SK-N-SH (cell line): ENCODE data around the gene TMEM106A. TPM values are rescaled to one million over a fixed set of nuclear protein-coding genes. Genes with fewer than 3 reads are reported as not detected.

Source experiments
- CTCF ChIA-PET: fragments of 300-600, 350-600 bp; formaldehyde crosslinking; extraction: SDS; loops from one replicate; lab custom pipeline; 2021; lab: Yijun Ruan, JAX
- POLR2A ChIA-PET: fragments of 350-600 bp; sonication (Branson Sonifier 250); formaldehyde crosslinking; extraction: SDS; loops from one replicate; lab custom pipeline; 2020; ENCODE audit warnings: antibody characterized with exemption, inconsistent platforms; lab: Yijun Ruan, JAX
- DNase-seq: peaks from one replicate; pipeline ENCODE4 v3.0.0; 2012
- H2AFZ ChIP-seq: fragments of 200-600 bp; sonication (generic); 2 replicates; pipeline ENCODE4 v1.8.1; 2016; ENCODE audit warnings: antibody characterized with exemption, mild to moderate bottlenecking, low read depth
- H3F3A ChIP-seq: fragments of 200-600 bp; sonication (generic); replicated peaks from 2 replicates; pipeline ENCODE3; 2016; ENCODE audit warnings: antibody characterized with exemption, mild to moderate bottlenecking; ENCODE audit not compliant: insufficient read depth
- H3K27ac ChIP-seq, 2 experiments: fragments of 200-500 bp in 1 of 2; fragments of 200-600 bp in 1 of 2; sonication (Bioruptor generic) in 1 of 2; sonication (generic), shearing (Covaris generic) in 1 of 2; 2 replicates each; pipeline versions ENCODE4 v1.5.1 to v1.6.1; 2014 to 2016; ENCODE audit warnings: low read depth in 2 of 2, inconsistent platforms in 1 of 2, low read length in 1 of 2, mild to moderate bottlenecking in 1 of 2, mixed read lengths in 1 of 2
- H3K27me3 ChIP-seq: fragments of 200-600 bp; sonication (generic), shearing (Covaris generic); 2 replicates; pipeline ENCODE4 v1.6.1; 2016; ENCODE audit warnings: mixed run types; ENCODE audit not compliant: insufficient read depth
- H3K36me3 ChIP-seq, 2 experiments: fragments of 200-500 bp in 1 of 2; fragments of 200-600 bp in 1 of 2; sonication (Bioruptor generic) in 1 of 2; sonication (generic) in 1 of 2; replicated peaks in 1 of 2; 2 replicates each; pipeline versions ENCODE3 to v1.5.1; 2014 to 2016; ENCODE audit warnings: low read length in 1 of 2, mild to moderate bottlenecking in 1 of 2; ENCODE audit not compliant: insufficient read depth in 2 of 2, control insufficient read depth in 1 of 2
- H3K4me1 ChIP-seq, 2 experiments: fragments of 200-500 bp in 1 of 2; fragments of 200-600 bp in 1 of 2; sonication (Bioruptor generic) in 1 of 2; sonication (generic), shearing (Covaris generic) in 1 of 2; 2 replicates each; pipeline versions ENCODE4 v1.5.1 to v1.6.1; 2014 to 2016; ENCODE audit warnings: low read depth in 1 of 2, low read length in 1 of 2, mixed run types in 1 of 2; ENCODE audit not compliant: insufficient read depth in 2 of 2, control insufficient read depth in 1 of 2
- H3K4me2 ChIP-seq: fragments of 200-600 bp; sonication (generic), shearing (Covaris generic); 2 replicates; pipeline ENCODE4 v1.6.1; 2017; ENCODE audit warnings: mixed run types
- H3K4me3 ChIP-seq, 2 experiments: fragments of 200-500 bp in 1 of 2; fragments of 200-600 bp in 1 of 2; sonication (Bioruptor generic) in 1 of 2; sonication (generic), shearing (Covaris generic) in 1 of 2; 2 replicates each; pipeline versions ENCODE4 v1.5.1 to v1.8.1; 2014 to 2016; ENCODE audit warnings: low read depth in 2 of 2, inconsistent platforms in 1 of 2, low read length in 1 of 2, mild to moderate bottlenecking in 1 of 2, mixed read lengths in 1 of 2, moderate library complexity in 1 of 2
- H3K79me2 ChIP-seq: fragments of 200-600 bp; sonication (generic); 2 replicates; pipeline ENCODE4 v1.8.1; 2017; ENCODE audit warnings: mild to moderate bottlenecking; ENCODE audit not compliant: insufficient read depth
- H3K9ac ChIP-seq: fragments of 200-600 bp; sonication (generic); 2 replicates; pipeline ENCODE4 v1.6.1; 2017; ENCODE audit warnings: mixed run types
- H3K9me2 ChIP-seq: fragments of 200-600 bp; sonication (generic); 2 replicates; pipeline ENCODE4 v1.6.1; 2017; ENCODE audit warnings: mixed run types
- H3K9me3 ChIP-seq: fragments of 200-600 bp; sonication (generic); 2 replicates; pipeline ENCODE4 v1.6.1; 2017; ENCODE audit warnings: mixed run types, mild to moderate bottlenecking, moderate library complexity
- H4K20me1 ChIP-seq: fragments of 200-600 bp; sonication (generic); 2 replicates; pipeline ENCODE4 v1.6.1; 2017; ENCODE audit warnings: mild to moderate bottlenecking, mixed run types; ENCODE audit not compliant: insufficient read depth
- EP300 ChIP-seq, 2 experiments: IDR thresholded peaks; 2 replicates each; pipeline versions ENCODE4 v1.4.0 to v1.6.1; 2012; ENCODE audit warnings: borderline replicate concordance in 1 of 2, low read depth in 1 of 2, low read length in 1 of 2
- FOXM1 ChIP-seq: IDR thresholded peaks from 2 replicates; pipeline ENCODE4 v1.4.0; 2012; ENCODE audit warnings: low read depth, mild to moderate bottlenecking
- GABPA ChIP-seq: IDR thresholded peaks from 2 replicates; pipeline ENCODE4 v1.4.0; 2012; ENCODE audit warnings: low read depth, mild to moderate bottlenecking
- JUND ChIP-seq: IDR thresholded peaks from 2 replicates; pipeline ENCODE4 v1.4.0; 2012
- MEF2A ChIP-seq: IDR thresholded peaks from 2 replicates; pipeline ENCODE4 v1.4.0; 2012; ENCODE audit warnings: low read depth, borderline replicate concordance
- RAD21 ChIP-seq: IDR thresholded peaks from 2 replicates; pipeline ENCODE4 v1.6.1; 2012; ENCODE audit warnings: mild to moderate bottlenecking, low read length
- RFX5 ChIP-seq: IDR thresholded peaks from 2 replicates; pipeline ENCODE4 v1.6.1; 2012; ENCODE audit warnings: mild to moderate bottlenecking, improper control_type of control experiment, low read length
- RXRA ChIP-seq: IDR thresholded peaks from 2 replicates; pipeline ENCODE4 v1.4.0; 2012; ENCODE audit warnings: low read depth, mild to moderate bottlenecking, borderline replicate concordance
- TCF12 ChIP-seq: IDR thresholded peaks from 2 replicates; pipeline ENCODE4 v1.4.0; 2012
- YY1 ChIP-seq: IDR thresholded peaks from 2 replicates; pipeline ENCODE4 v1.4.0; 2012; ENCODE audit warnings: low read depth, mild to moderate bottlenecking
- WGBS: methylation state at CpG from one replicate; pipeline ENCODE4 v1.1.6; 2017; ENCODE audit warnings: low lambda C conversion rate; 5-methylcytosine and 5-hydroxymethylcytosine counted together
- polyA plus RNA-seq, 3 experiments: library from polyadenylated mRNA; depleted of rRNA; stranded (reverse); fragments of >200 nt; gene quantifications; 2 replicates each; pipeline ENCODE4 v1.2.3, GENCODE V29; 2012
- TF ChIP-seq, protein P1 (sequence below): IDR thresholded peaks from 2 replicates; pipeline ENCODE4 v1.4.0; 2012; ENCODE audit warnings: low read depth
- TF ChIP-seq, protein P2 (sequence below): IDR thresholded peaks from 2 replicates; pipeline ENCODE4 v1.4.0; 2012; ENCODE audit warnings: low read depth, borderline replicate concordance
- TF ChIP-seq, protein P3 (sequence below): IDR thresholded peaks from 2 replicates; pipeline ENCODE4; 2012
- TF ChIP-seq, protein P4 (sequence below): fragments of 200-600 bp; sonication (generic); IDR thresholded peaks from 2 replicates; pipeline ENCODE4 v1.6.1; 2017; ENCODE audit warnings: antibody characterized with exemption, mild to moderate bottlenecking, moderate library complexity
- TF ChIP-seq, protein P5 (sequence below): IDR thresholded peaks from 2 replicates; pipeline ENCODE4 v1.4.0; 2012; ENCODE audit warnings: low read depth, borderline replicate concordance

Gene TMEM106A
- polyA plus RNA-seq, 1 of the 3 experiments (the other 2 are of a cell fraction), result 0.12 TPM

DNA sequence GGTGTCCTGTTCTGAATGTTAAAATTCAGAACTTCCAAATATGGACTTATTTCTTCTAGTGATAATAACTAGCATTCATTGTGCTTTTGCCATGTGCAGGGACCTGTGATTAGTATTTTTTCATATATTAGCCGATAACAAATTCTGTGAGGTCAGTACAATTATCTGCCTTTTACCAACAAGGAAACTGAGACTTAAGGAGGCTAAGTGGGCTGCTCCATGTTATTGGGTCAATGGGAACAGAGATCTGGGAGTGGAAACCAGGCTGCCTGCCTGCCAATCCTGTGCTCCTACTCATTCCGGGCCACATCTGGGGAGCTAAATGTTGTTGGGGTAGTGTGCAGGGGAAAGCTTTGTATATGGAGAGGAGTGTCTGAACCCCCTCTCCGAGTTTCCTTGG, 3.7 kb downstream of the TMEM106A start:
- H3K4me3 ChIP-seq, result no peak overlapping the region
- H3F3A ChIP-seq, result peaks cover 9% of the 10 kb centered on the region
- no peak overlapping the region for H3K27ac ChIP-seq
- no peak overlapping the region for H2AFZ ChIP-seq
- TF ChIP-seq YY1, result no peak
- TF ChIP-seq, protein P1, sequence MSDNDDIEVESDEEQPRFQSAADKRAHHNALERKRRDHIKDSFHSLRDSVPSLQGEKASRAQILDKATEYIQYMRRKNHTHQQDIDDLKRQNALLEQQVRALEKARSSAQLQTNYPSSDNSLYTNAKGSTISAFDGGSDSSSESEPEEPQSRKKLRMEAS, result no peak
- TF ChIP-seq TCF12, result no peak
- no peak for TF ChIP-seq FOXM1
- TF ChIP-seq EP300 (IDR thresholded peaks at IDR 0.05; ENCODE audit: borderline replicate concordance in 1 of 2, low read depth in 1 of 2, low read length in 1 of 2), result no peak
- TF ChIP-seq RAD21, result no peak
- TF ChIP-seq JUND, result no peak
- TF ChIP-seq, protein P2, sequence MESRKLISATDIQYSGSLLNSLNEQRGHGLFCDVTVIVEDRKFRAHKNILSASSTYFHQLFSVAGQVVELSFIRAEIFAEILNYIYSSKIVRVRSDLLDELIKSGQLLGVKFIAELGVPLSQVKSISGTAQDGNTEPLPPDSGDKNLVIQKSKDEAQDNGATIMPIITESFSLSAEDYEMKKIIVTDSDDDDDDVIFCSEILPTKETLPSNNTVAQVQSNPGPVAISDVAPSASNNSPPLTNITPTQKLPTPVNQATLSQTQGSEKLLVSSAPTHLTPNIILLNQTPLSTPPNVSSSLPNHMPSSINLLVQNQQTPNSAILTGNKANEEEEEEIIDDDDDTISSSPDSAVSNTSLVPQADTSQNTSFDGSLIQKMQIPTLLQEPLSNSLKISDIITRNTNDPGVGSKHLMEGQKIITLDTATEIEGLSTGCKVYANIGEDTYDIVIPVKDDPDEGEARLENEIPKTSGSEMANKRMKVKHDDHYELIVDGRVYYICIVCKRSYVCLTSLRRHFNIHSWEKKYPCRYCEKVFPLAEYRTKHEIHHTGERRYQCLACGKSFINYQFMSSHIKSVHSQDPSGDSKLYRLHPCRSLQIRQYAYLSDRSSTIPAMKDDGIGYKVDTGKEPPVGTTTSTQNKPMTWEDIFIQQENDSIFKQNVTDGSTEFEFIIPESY, result no peak
- TF ChIP-seq RFX5, result no peak
- TF ChIP-seq, protein P3, sequence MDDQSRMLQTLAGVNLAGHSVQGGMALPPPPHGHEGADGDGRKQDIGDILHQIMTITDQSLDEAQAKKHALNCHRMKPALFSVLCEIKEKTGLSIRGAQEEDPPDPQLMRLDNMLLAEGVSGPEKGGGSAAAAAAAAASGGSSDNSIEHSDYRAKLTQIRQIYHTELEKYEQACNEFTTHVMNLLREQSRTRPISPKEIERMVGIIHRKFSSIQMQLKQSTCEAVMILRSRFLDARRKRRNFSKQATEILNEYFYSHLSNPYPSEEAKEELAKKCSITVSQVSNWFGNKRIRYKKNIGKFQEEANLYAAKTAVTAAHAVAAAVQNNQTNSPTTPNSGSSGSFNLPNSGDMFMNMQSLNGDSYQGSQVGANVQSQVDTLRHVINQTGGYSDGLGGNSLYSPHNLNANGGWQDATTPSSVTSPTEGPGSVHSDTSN, result no peak
- TF ChIP-seq, protein P4, sequence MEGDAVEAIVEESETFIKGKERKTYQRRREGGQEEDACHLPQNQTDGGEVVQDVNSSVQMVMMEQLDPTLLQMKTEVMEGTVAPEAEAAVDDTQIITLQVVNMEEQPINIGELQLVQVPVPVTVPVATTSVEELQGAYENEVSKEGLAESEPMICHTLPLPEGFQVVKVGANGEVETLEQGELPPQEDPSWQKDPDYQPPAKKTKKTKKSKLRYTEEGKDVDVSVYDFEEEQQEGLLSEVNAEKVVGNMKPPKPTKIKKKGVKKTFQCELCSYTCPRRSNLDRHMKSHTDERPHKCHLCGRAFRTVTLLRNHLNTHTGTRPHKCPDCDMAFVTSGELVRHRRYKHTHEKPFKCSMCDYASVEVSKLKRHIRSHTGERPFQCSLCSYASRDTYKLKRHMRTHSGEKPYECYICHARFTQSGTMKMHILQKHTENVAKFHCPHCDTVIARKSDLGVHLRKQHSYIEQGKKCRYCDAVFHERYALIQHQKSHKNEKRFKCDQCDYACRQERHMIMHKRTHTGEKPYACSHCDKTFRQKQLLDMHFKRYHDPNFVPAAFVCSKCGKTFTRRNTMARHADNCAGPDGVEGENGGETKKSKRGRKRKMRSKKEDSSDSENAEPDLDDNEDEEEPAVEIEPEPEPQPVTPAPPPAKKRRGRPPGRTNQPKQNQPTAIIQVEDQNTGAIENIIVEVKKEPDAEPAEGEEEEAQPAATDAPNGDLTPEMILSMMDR, result no peak
- TF ChIP-seq RXRA, result no peak
- TF ChIP-seq GABPA, result no peak
- TF ChIP-seq MEF2A, result no peak
- TF ChIP-seq, all 33 proteins: peak for 0
- H3K9me2 ChIP-seq, result no peaks in the 10 kb centered on the region
- H3K9me3 ChIP-seq, result no peaks in the 10 kb centered on the region
- no peak for DNase-seq
- CTCF ChIA-PET, result no interaction called here
- no peak overlapping the region for H3K4me2 ChIP-seq
- H3K27me3 ChIP-seq, result no peaks in the 10 kb centered on the region
- no peaks in the 10 kb centered on the region for H4K20me1 ChIP-seq
- no peak overlapping the region for H3K9ac ChIP-seq
- H3K4me1 ChIP-seq, result no peaks in the 10 kb centered on the region
- 77% methylated on average over 3 of the region's 3 CpGs for WGBS
- POLR2A ChIA-PET, result no interaction called here
- peaks cover 8 to 19% of the 10 kb centered on the region in 2 experiments for H3K36me3 ChIP-seq
- H3K79me2 ChIP-seq, result no peaks in the 10 kb centered on the region

DNA sequence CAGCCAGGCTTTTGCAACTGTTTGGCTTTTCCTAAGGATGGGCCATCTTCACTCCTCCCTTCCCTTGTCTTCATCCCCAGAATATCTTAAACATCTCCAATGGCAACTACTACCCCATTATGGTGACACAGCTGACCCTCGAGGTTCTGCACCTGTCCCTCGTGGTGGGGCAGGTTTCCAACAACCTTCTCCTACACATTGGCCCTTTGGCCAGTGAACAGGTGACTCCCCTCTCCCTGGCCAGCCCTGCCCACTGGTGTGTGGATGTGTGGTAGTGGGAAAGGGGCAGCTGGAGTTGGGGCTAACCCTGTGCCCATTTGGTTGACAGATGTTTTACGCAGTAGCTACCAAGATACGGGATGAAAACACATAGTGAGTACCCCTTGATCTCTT, 4.7 kb downstream of the TMEM106A start:
- Histone ChIP-seq H3K9me2 (no peaks in the 10 kb centered on the region), H3K27ac (no peak overlapping the region), H3F3A (peaks cover 9% of the 10 kb centered on the region), H3K4me3 (no peak overlapping the region), H4K20me1 (no peaks in the 10 kb centered on the region), H3K4me1 (no peaks in the 10 kb centered on the region), H2AFZ (no peak overlapping the region), H3K36me3 (peaks cover 0 to 9% of the 10 kb centered on the region in 2 experiments), H3K4me2 (no peak overlapping the region), H3K79me2 (no peaks in the 10 kb centered on the region), H3K27me3 (no peaks in the 10 kb centered on the region), H3K9me3 (no peaks in the 10 kb centered on the region), H3K9ac (no peak overlapping the region)
- ChIA-PET CTCF (no interaction called here), POLR2A (interaction anchor here (0.7 to 2.1 kb wide), 2 partner anchors 98 to 99 kb away, joined by 4 to 6 read pairs; no protein-coding TSS in a partner anchor)
- TF ChIP-seq, protein P2, result no peak
- TF ChIP-seq, protein P5, sequence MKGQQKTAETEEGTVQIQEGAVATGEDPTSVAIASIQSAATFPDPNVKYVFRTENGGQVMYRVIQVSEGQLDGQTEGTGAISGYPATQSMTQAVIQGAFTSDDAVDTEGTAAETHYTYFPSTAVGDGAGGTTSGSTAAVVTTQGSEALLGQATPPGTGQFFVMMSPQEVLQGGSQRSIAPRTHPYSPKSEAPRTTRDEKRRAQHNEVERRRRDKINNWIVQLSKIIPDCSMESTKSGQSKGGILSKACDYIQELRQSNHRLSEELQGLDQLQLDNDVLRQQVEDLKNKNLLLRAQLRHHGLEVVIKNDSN, result no peak
- TF ChIP-seq RAD21, result no peak
- DNase-seq, result no peak
- WGBS, result 86% methylated on average over 4 of the region's 4 CpGs
